ENCODE data around the gene CLNK. TPM values are rescaled to one million over a fixed set of nuclear protein-coding genes. Genes with fewer than 3 reads are reported as not detected.

Gene CLNK
- total RNA-seq, 1 donor from 2014 or later, result not detected

DNA sequence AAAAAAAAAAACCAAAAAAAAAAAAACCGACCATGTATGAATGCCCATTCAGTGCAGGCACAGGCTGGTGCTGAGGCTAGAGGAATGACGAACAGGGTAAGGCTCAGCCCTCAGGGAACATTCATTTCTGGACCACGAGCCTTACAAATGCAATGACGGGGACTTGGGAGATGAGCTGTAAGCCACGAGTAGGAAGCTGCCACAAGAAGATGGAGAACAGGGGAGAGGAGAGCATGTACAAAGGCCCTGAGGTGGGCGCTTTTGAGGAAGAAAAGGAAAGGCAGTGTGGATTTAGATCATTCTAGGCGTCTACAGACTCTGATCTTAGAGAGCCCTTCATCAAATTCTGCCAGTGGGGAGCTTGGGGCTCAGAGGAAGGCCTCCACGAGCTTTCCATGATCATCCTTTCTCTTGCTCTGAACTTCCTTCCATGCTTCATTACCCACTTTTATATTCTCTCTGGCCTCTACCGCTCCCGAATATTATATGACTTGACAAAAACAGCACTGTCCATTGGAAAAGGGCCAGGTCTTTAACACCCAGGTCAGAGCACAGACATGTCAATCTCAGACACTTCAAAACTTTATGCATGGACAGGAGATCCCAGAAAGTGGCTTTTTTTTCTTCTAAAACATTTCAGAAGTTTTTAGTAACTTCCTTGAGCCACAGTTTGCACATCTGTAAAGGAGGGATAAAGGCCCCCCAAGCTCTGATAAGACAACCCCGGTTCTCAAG, 224.1 kb downstream of the CLNK start:
- Mint-ChIP-seq H3K4me3 (ENCODE audit: unreplicated experiment) (no peak overlapping the region), H3K27ac (ENCODE audit: unreplicated experiment) (no peak overlapping the region)

DNA sequence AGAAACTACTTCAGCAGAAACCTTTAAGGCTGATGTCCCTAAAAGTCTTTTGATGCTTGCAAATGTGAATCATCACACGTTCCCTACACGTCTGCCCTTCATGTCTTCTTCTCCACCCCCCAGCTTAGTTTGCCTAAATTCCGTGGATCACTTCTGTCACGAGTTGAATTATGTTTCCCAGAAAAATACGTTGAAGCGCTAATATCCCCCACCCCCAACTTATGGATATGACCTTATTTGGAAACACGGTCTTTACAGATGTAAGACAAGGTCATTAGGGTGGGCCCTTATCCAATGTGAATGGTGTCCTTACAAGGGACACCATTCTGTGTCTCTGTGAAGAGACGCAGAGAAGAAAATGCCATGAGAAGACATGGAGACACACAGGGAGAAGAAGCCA, 225.3 kb downstream of the CLNK start:
- H3K36me3 Mint-ChIP-seq (ENCODE audit: low read depth), result peaks cover 7% of the 10 kb centered on the region
- H3K4me1 Mint-ChIP-seq (ENCODE audit: low read depth), result peaks cover 18% of the 10 kb centered on the region
- no peak overlapping the region for H3K4me3 Mint-ChIP-seq (ENCODE audit: unreplicated experiment)
- H3K9me3 Mint-ChIP-seq (ENCODE audit: low read depth), result peaks cover 8% of the 10 kb centered on the region
- no peak overlapping the region for H3K27ac Mint-ChIP-seq (ENCODE audit: unreplicated experiment)
- no peaks in the 10 kb centered on the region for H3K27me3 Mint-ChIP-seq (ENCODE audit: low read depth)
- DNase-seq (ENCODE audit: low spot score), result no peak
- TF ChIP-seq, protein P1, sequence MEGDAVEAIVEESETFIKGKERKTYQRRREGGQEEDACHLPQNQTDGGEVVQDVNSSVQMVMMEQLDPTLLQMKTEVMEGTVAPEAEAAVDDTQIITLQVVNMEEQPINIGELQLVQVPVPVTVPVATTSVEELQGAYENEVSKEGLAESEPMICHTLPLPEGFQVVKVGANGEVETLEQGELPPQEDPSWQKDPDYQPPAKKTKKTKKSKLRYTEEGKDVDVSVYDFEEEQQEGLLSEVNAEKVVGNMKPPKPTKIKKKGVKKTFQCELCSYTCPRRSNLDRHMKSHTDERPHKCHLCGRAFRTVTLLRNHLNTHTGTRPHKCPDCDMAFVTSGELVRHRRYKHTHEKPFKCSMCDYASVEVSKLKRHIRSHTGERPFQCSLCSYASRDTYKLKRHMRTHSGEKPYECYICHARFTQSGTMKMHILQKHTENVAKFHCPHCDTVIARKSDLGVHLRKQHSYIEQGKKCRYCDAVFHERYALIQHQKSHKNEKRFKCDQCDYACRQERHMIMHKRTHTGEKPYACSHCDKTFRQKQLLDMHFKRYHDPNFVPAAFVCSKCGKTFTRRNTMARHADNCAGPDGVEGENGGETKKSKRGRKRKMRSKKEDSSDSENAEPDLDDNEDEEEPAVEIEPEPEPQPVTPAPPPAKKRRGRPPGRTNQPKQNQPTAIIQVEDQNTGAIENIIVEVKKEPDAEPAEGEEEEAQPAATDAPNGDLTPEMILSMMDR (IDR thresholded peaks at IDR 0.05), result no peak

More for the DNA sequence above, 224.1 kb downstream of the CLNK start:
- DNase-seq (ENCODE audit: low spot score), result no peak
- Mint-ChIP-seq H3K4me1 (ENCODE audit: low read depth) (peaks cover 14% of the 10 kb centered on the region), H3K36me3 (ENCODE audit: low read depth) (peaks cover 2% of the 10 kb centered on the region), H3K9me3 (ENCODE audit: low read depth) (peaks cover 10% of the 10 kb centered on the region), H3K27me3 (ENCODE audit: low read depth) (no peaks in the 10 kb centered on the region)
- TF ChIP-seq, protein P1 (IDR thresholded peaks at IDR 0.05), result no peak

DNA sequence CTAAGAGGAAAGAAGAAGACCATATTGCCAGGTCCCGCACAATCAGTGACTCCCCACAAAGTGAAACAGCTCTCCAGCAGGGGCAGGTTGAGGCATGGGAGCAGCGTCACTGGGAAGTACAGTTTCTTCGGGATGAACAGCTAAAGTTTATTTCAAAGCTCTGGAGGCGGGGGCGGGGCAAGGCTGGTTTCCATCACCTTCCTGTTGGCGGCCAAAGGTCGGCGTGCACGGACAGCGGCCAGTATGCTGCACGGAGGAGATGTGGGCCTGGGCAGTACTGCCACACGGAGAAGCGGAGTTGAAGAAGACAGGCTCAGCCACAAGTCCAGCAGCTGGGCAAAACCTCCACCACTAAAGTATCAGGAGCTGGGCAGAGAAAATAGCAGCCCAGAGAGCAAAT, 226.4 kb downstream of the CLNK start:
- H3K36me3 Mint-ChIP-seq (ENCODE audit: low read depth), result peaks cover 15% of the 10 kb centered on the region
- H3K9me3 Mint-ChIP-seq (ENCODE audit: low read depth), result peaks cover 8% of the 10 kb centered on the region

DNA sequence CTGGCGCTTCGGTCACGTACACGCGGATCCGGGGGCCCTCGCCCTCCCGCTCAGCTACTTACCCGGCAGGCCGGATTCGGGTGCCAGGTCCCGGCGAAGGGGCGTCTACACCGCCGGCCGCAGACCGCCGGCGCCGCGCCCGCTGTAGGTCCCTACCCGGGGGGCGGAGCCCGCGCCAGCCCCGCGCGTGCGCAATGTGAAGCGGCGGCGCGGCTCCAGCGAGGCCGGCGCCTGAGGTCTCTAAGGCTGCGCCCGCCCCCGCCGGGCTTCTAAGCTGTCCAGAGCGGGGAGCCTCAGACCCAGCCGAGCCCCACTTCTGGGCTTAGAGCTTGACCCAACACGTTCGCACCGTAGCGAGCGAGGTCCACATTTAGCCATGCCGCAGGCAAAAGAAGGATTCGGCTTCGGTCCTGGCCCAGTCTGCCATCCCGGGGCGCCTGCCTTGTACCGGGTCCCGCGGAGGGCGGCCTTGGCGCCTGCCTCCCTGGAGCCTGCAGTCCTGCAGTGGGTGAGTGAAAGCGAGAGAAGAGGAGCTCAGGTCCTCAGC, 227.2 kb downstream of the CLNK start, which contains the start of gene ZNF518B:
TSS of gene ZNF518B (minus strand) at position 172 of the 547 bp plus-strand sequence. CDS start 11,098 bp downstream, outside the sequence.
- no peak for DNase-seq (ENCODE audit: low spot score)
- Mint-ChIP-seq H3K9me3 (ENCODE audit: low read depth) (peaks cover 8% of the 10 kb centered on the region), H3K27me3 (ENCODE audit: low read depth) (no peaks in the 10 kb centered on the region), H3K4me1 (ENCODE audit: low read depth) (peaks cover 18% of the 10 kb centered on the region), H3K36me3 (ENCODE audit: low read depth) (peaks cover 22% of the 10 kb centered on the region), H3K4me3 (ENCODE audit: unreplicated experiment) (peak within 1 kb of the TSS; percentile 76), H3K27ac (ENCODE audit: unreplicated experiment) (peak within 1 kb of the TSS; percentile 79)
- TF ChIP-seq, protein P1 (IDR thresholded peaks at IDR 0.05), result no peak

More for the DNA sequence above, 226.4 kb downstream of the CLNK start:
- TF ChIP-seq, protein P1 (IDR thresholded peaks at IDR 0.05), result no peak
- Mint-ChIP-seq H3K4me3 (ENCODE audit: unreplicated experiment) (no peak overlapping the region), H3K27ac (ENCODE audit: unreplicated experiment) (no peak overlapping the region), H3K27me3 (ENCODE audit: low read depth) (no peaks in the 10 kb centered on the region), H3K4me1 (ENCODE audit: low read depth) (peaks cover 18% of the 10 kb centered on the region)
- no peak for DNase-seq (ENCODE audit: low spot score)

DNA sequence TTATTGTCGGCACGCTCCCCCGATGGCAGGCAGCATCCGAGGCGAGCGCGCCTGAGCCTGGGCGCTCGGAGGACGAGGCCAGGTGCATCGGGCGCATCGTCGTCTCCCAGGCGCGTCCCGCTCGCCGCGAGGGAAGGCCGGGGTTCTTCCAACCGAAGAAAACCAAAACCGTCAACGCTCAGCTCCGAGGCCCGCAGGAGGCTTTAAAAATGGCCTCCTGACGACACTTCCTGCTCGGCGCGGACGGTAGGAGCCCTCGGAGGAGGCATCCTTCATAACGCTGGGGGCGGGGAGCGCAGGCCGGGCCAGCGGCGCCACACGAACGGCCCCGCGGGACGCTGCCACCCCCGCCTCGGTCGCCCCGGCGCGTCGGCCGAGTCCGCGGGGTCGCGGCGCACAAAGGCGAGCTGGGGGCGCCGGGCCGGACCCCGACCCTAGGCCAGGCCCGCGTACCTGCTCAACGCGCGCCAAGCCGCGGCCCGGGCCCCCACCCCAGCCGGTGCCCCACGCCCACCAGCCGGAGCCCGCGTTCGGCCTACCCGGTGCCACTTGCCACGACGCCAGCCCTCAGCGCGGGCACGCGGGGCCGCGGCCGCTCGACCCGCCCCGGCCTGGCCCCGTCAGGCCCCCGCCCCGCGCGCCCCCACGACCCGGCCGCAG, 227.8 kb downstream of the CLNK start:
- Mint-ChIP-seq H3K4me3 (ENCODE audit: unreplicated experiment) (peak overlapping the region; percentile 76), H3K4me1 (ENCODE audit: low read depth) (peaks cover 17% of the 10 kb centered on the region), H3K9me3 (ENCODE audit: low read depth) (peaks cover 8% of the 10 kb centered on the region), H3K36me3 (ENCODE audit: low read depth) (peaks cover 26% of the 10 kb centered on the region), H3K27me3 (ENCODE audit: low read depth) (no peaks in the 10 kb centered on the region), H3K27ac (ENCODE audit: unreplicated experiment) (peak overlapping the region; percentile 79)
- TF ChIP-seq, protein P1 (IDR thresholded peaks at IDR 0.05), result no peak
- no peak for DNase-seq (ENCODE audit: low spot score)
